Endodermal cell (in vitro differentiated cells): Measurements from ENCODE around the gene NOS1AP. TPM values are rescaled to one million over a fixed set of nuclear protein-coding genes. Genes with fewer than 3 reads are reported as not detected.

Experiments
- DNase-seq: peaks from one replicate; pipeline ENCODE4 v3.0.0-alpha.2; 2017
- H3K27ac ChIP-seq: 2 replicates; pipeline ENCODE4 v1.5.1; 2013; ENCODE audit warnings: mild to moderate bottlenecking, low read depth, low read length, moderate library complexity
- H3K27me3 ChIP-seq: 2 replicates; pipeline ENCODE4 v1.6.1; 2013; ENCODE audit warnings: mild to moderate bottlenecking, low read length, moderate library complexity; ENCODE audit not compliant: insufficient read depth, control insufficient read depth, poor library complexity, severe bottlenecking
- H3K36me3 ChIP-seq: 2 replicates; pipeline ENCODE4 v1.7.0; 2013; ENCODE audit warnings: mild to moderate bottlenecking, low read length, moderate library complexity; ENCODE audit not compliant: control insufficient read depth, insufficient read depth
- H3K4me1 ChIP-seq: one replicate; pipeline ENCODE4 v1.7.0; 2013; ENCODE audit warnings: low read length; ENCODE audit not compliant: control insufficient read depth, insufficient read depth
- H3K4me3 ChIP-seq: 2 replicates; pipeline ENCODE4 v1.5.1; 2013; ENCODE audit warnings: mild to moderate bottlenecking, low read length, moderate library complexity
- H3K9ac ChIP-seq: 2 replicates; pipeline ENCODE4 v1.6.1; 2013; ENCODE audit warnings: mild to moderate bottlenecking, low read length, moderate library complexity; ENCODE audit not compliant: poor library complexity, severe bottlenecking; ENCODE audit errors: extremely low read depth
- H3K9me3 ChIP-seq: 2 replicates; pipeline ENCODE4 v1.6.1; 2013; ENCODE audit warnings: mild to moderate bottlenecking, low read length, moderate library complexity; ENCODE audit not compliant: control insufficient read depth
- H3K27ac Mint-ChIP-seq: 2 replicates; pipeline ENCODE4 v1.8.0; 2020; ENCODE audit warnings: mixed read lengths
- H3K27me3 Mint-ChIP-seq: 2 replicates; pipeline ENCODE4 v1.8.0; 2021; ENCODE audit warnings: mild to moderate bottlenecking, mixed read lengths; ENCODE audit not compliant: insufficient read depth
- H3K36me3 Mint-ChIP-seq: 2 replicates; pipeline ENCODE4 v1.8.0; 2020; ENCODE audit warnings: low read depth, mixed read lengths
- H3K4me1 Mint-ChIP-seq: 2 replicates; pipeline ENCODE4 v1.8.0; 2020; ENCODE audit warnings: mixed read lengths
- H3K4me3 Mint-ChIP-seq: 2 replicates; pipeline ENCODE4 v1.8.0; 2020; ENCODE audit warnings: mild to moderate bottlenecking, moderate library complexity, mixed read lengths
- H3K9me3 Mint-ChIP-seq: 2 replicates; pipeline ENCODE4 v1.8.0; 2020; ENCODE audit warnings: mild to moderate bottlenecking, mixed read lengths
- WGBS, 2 experiments: methylation state at CpG; one replicate each; pipeline versions ENCODE4 v1.1.5 to v1.1.7; 2013; ENCODE audit warnings: missing lambda C conversion rate in 2 of 2, mixed read lengths in 1 of 2; ENCODE audit not compliant: insufficient coverage in 1 of 2, insufficient read length in 1 of 2; 5-methylcytosine and 5-hydroxymethylcytosine counted together
- total RNA-seq, 2 donors: library from RNA; stranded (reverse); fragmentation: NEBNext Ultra II Directional in 1 of 2; extraction: Animal tissue kit (Norgen Biotek cat#: 25700) in 1 of 2; gene quantifications; 2 replicates in 1 of 2; 3 replicates in 1 of 2; pipeline ENCODE4 v1.2.1, GENCODE V29; 2021
- TF ChIP-seq, protein P1 (sequence below): fragments of 200-600 bp; sonication (generic); conservative IDR thresholded peaks from 2 replicates; pipeline ENCODE4 v1.5.0; 2021; ENCODE audit warnings: antibody characterized with exemption, mild to moderate bottlenecking

NOS1AP gene
- total RNA-seq, 2 donors from 2014 or later, result 4.8 to 5.9 TPM

DNA sequence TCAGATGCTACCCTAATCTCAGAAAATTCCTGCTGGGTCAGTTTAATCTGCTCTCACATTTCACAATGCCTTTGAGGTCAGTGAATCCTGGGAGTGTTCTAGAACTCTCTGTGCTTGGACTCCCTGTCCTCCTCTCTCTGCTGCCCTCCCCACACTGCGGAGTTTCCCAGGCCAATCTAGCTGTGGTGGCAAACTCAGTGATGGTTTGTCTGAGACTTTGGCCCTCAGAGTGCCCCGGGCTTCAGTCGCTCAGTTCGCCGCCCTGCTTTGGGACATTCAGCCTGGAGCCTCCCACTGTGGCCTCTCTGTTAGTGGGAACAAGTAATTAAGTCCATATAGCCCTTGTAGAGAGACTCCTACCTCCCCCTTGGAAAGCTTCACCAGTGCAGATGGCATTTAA is 319.1 kb downstream of the NOS1AP start:
- H3K27me3 Mint-ChIP-seq, result peaks cover 2% of the 10 kb centered on the region
- no peaks in the 10 kb centered on the region for H3K9me3 Mint-ChIP-seq
- 90 to 97% methylated on average over 4 to 5 of the region's 5 CpGs for WGBS, 2 experiments
- DNase-seq, result peak; percentile 39
- Histone ChIP-seq H3K4me3 (no peak overlapping the region), H3K27ac (peak overlapping the region; percentile 16), H3K4me1 (peaks cover 9% of the 10 kb centered on the region), H3K36me3 (no peaks in the 10 kb centered on the region), H3K9me3 (no peaks in the 10 kb centered on the region), H3K9ac (no peak overlapping the region), H3K27me3 (no peaks in the 10 kb centered on the region)
- peaks cover 2% of the 10 kb centered on the region for H3K36me3 Mint-ChIP-seq
- no peak overlapping the region for H3K4me3 Mint-ChIP-seq
- no peak overlapping the region for H3K27ac Mint-ChIP-seq
- TF ChIP-seq, protein P1, sequence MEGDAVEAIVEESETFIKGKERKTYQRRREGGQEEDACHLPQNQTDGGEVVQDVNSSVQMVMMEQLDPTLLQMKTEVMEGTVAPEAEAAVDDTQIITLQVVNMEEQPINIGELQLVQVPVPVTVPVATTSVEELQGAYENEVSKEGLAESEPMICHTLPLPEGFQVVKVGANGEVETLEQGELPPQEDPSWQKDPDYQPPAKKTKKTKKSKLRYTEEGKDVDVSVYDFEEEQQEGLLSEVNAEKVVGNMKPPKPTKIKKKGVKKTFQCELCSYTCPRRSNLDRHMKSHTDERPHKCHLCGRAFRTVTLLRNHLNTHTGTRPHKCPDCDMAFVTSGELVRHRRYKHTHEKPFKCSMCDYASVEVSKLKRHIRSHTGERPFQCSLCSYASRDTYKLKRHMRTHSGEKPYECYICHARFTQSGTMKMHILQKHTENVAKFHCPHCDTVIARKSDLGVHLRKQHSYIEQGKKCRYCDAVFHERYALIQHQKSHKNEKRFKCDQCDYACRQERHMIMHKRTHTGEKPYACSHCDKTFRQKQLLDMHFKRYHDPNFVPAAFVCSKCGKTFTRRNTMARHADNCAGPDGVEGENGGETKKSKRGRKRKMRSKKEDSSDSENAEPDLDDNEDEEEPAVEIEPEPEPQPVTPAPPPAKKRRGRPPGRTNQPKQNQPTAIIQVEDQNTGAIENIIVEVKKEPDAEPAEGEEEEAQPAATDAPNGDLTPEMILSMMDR, result no peak
- peaks cover 38% of the 10 kb centered on the region for H3K4me1 Mint-ChIP-seq

- H3K9me3 Mint-ChIP-seq, result no peaks in the 10 kb centered on the region
Observed at GRCh38 chr1:162389021-162389818, 319.7 kb downstream of the NOS1AP start.

GRCh38 chr1:162389971-162390370 is 320.5 kb downstream of the NOS1AP start:
- Mint-ChIP-seq H3K9me3 (no peaks in the 10 kb centered on the region), H3K27ac (no peak overlapping the region), H3K4me1 (peaks cover 35% of the 10 kb centered on the region), H3K27me3 (peaks cover 2% of the 10 kb centered on the region), H3K4me3 (no peak overlapping the region), H3K36me3 (no peaks in the 10 kb centered on the region)
- Histone ChIP-seq H3K4me1 (peaks cover 9% of the 10 kb centered on the region), H3K36me3 (no peaks in the 10 kb centered on the region), H3K9ac (no peak overlapping the region), H3K9me3 (no peaks in the 10 kb centered on the region), H3K27me3 (no peaks in the 10 kb centered on the region), H3K27ac (no peak overlapping the region), H3K4me3 (no peak overlapping the region)
- peak; percentile 56 for DNase-seq
- WGBS, 2 experiments, result 78 to 86% methylated on average over 5 to 9 of the region's 9 CpGs
- TF ChIP-seq, protein P1, result no peak

More at GRCh38 chr1:162389021-162389818, 319.7 kb downstream of the NOS1AP start:
- H3K27ac ChIP-seq, result peak overlapping the region; percentile 42
- H3K4me1 ChIP-seq, result peaks cover 9% of the 10 kb centered on the region
- Mint-ChIP-seq H3K27me3 (peaks cover 2% of the 10 kb centered on the region), H3K4me1 (peaks cover 35% of the 10 kb centered on the region), H3K27ac (no peak overlapping the region), H3K36me3 (no peaks in the 10 kb centered on the region), H3K4me3 (no peak overlapping the region)
- H3K27me3 ChIP-seq, result no peaks in the 10 kb centered on the region
- H3K4me3 ChIP-seq, result no peak overlapping the region
- 87 to 100% methylated on average over 6 to 11 of the region's 11 CpGs for WGBS, 2 experiments
- peak; percentile 35 for DNase-seq
- no peaks in the 10 kb centered on the region for H3K9me3 ChIP-seq
- no peaks in the 10 kb centered on the region for H3K36me3 ChIP-seq
- no peak overlapping the region for H3K9ac ChIP-seq
- TF ChIP-seq, protein P1, result no peak
